ENCODE data around the gene REST.

DNA sequence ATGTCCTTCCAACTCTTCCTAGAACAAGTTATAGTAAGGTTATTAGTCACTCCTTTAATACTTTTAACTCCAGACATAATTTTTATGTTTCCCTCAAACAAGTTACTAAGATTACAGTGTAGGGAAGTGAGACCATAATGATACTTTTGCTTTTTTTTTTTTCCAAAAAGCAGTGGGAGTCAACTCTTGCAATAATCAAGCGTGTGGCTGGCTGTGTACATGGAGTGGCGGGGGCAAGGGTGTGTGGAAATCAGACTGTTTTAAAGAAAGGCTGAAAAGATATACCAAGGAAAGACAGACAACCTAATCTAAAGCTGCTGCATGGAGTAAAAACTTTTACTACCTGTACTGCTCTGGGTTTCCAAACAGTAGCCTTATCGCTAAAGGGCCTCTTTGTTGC lies 65.6 kb downstream of the REST start:
- TF ChIP-seq, protein P1, sequence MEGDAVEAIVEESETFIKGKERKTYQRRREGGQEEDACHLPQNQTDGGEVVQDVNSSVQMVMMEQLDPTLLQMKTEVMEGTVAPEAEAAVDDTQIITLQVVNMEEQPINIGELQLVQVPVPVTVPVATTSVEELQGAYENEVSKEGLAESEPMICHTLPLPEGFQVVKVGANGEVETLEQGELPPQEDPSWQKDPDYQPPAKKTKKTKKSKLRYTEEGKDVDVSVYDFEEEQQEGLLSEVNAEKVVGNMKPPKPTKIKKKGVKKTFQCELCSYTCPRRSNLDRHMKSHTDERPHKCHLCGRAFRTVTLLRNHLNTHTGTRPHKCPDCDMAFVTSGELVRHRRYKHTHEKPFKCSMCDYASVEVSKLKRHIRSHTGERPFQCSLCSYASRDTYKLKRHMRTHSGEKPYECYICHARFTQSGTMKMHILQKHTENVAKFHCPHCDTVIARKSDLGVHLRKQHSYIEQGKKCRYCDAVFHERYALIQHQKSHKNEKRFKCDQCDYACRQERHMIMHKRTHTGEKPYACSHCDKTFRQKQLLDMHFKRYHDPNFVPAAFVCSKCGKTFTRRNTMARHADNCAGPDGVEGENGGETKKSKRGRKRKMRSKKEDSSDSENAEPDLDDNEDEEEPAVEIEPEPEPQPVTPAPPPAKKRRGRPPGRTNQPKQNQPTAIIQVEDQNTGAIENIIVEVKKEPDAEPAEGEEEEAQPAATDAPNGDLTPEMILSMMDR (IDR thresholded peaks at IDR 0.05; ENCODE audit: control extremely low read depth in 1 of 3, insufficient read depth in 1 of 3, low read depth in 1 of 3, low read length in 3 of 3), result no peak
- TF ChIP-seq EZH2 (IDR thresholded peaks at IDR 0.05; ENCODE audit: low read depth, low read length, severe bottlenecking) (no peak), POLR2A (IDR thresholded peaks at IDR 0.05; ENCODE audit: control extremely low read depth in 1 of 2, low read depth in 2 of 2, low read length in 2 of 2) (no peak), EP300 (IDR thresholded peaks at IDR 0.05; ENCODE audit: borderline replicate concordance in 1 of 2, low read depth in 2 of 2, low read length in 2 of 2) (no peak), SP4 (IDR thresholded peaks at IDR 0.05; ENCODE audit: low read length) (no peak)

All from H1 (cell line).